HAP-1 (cell line): ENCODE data around the gene PRSS35.
"Not testable (repeated sequence)": the region's sequence is repeated elsewhere in the genome, so short reads cannot be mapped to it uniquely, and the experiment has no call there.

Experiments
- DNase-seq, 2 experiments: peaks; one replicate each; pipeline ENCODE4 v3.0.0-alpha.2; 2016 to 2020; ENCODE audit warnings: low spot score in 2 of 2
- H3K27me3 ChIP-seq: fragments of 250-450 bp; sonication (Bioruptor Pico); 2 replicates; pipeline ENCODE4 v1.5.1; 2020; ENCODE audit warnings: low read depth, mild to moderate bottlenecking, moderate library complexity
- H3K36me3 ChIP-seq: fragments of 250-450 bp; sonication (Bioruptor Pico); replicated peaks from 2 replicates; pipeline ENCODE4 v1.5.1; 2020; ENCODE audit warnings: mild to moderate bottlenecking
- H3K4me1 ChIP-seq: fragments of 250-450 bp; sonication (Bioruptor Pico); 2 replicates; pipeline ENCODE4 v1.5.1; 2020; ENCODE audit warnings: mild to moderate bottlenecking
- H3K4me3 ChIP-seq: fragments of 250-450 bp; sonication (Bioruptor Pico); 2 replicates; pipeline ENCODE4 v1.5.1; 2020; ENCODE audit warnings: mild to moderate bottlenecking, moderate library complexity
- H3K9me3 ChIP-seq: fragments of 250-450 bp; sonication (Bioruptor Pico); 2 replicates; pipeline ENCODE4 v1.5.1; 2020; ENCODE audit warnings: mild to moderate bottlenecking, moderate library complexity
- in situ Hi-C: fragments of 300-500 bp; cut with MboI; formaldehyde crosslinking; loops from 3 replicates; pipeline ENCODE4 v1.14.3; 2020; ENCODE audit warnings: low sequenced_read_pairs, inconsistent platforms, mixed read lengths

PRSS35 gene

DNA sequence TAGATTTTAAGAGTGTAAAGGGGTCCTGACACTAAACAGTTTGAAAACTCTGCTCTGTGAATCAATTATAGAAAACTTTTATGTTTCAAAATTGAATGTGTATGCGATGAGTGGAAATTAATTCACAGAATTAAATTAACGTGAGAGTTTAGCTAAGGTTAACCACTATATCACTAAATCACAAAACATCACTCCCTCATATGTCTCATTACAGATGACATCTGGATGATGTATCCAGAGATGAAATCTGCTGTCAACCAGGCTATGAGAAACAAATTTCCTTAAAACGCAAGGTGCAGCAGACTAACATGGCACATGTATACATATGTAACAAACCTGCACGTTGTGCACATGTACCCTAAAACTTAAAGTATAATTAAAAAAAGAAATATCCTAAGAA lies 27.3 kb downstream of the PRSS35 start:
- 0 out of 2 replicates have a peak, but pooled peaks cover 3% of the 10 kb centered on the region for H3K4me1 ChIP-seq
- no peaks in the 10 kb centered on the region for H3K9me3 ChIP-seq
- in situ Hi-C loops: no loop called here
- DNase-seq: no peak
- peaks cover 20% of the 10 kb centered on the region for H3K27me3 ChIP-seq
- H3K36me3 ChIP-seq: no peaks in the 10 kb centered on the region
- H3K4me3 ChIP-seq: no peak overlapping the region

DNA sequence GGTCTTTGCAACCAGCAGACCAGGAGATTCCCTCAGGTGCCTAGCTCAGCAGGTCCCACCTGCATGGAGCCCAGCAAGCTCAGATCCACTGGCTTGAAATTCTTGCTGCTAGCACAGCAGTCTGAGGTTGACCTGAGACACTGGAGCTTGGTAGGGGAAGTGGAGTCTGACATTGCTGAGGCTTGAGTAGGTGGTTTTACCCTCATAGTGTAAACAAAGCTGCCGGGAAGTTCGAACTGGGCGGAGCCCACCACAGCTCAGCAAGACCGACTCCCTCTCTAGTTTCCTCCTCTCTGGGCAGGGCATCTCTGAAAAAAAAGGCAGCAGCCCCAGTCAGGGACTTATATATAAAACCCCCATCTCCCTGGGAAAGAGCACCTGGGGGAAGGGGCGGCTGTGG lies 34.3 kb downstream of the PRSS35 start:
- Histone ChIP-seq H3K4me3 (no peak overlapping the region), H3K36me3 (no peaks in the 10 kb centered on the region), H3K27me3 (0 out of 2 replicates have a peak, but pooled peaks cover 3% of the 10 kb centered on the region), H3K4me1 (no peaks in the 10 kb centered on the region), H3K9me3 (no peaks in the 10 kb centered on the region)
- DNase-seq: no peak
- in situ Hi-C loops: no loop called here

DNA sequence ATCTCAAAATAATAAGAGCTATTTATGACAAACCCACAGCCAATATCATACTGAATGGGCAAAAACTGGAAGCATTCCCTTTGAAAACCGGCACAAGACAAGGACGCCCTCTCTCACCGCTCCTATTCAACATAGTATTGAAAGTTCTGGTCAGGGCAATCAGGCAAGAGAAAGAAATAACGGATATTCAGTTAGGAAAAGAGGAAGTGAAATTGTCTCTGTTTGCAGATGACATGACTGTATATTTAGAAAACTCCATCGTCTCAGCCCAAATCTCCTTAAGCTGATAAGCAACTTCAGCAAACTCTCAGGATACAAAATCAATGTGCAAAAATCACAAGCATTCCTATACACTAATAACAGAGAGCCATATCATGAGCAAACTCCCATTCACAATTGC lies 38.1 kb downstream of the PRSS35 start:
- H3K4me3 ChIP-seq, H3K36me3 ChIP-seq, in situ Hi-C loops, H3K9me3 ChIP-seq, DNase-seq, H3K4me1 ChIP-seq: not testable (repeated sequence)
- H3K27me3 ChIP-seq: peaks cover 17% of the 10 kb centered on the region

DNA sequence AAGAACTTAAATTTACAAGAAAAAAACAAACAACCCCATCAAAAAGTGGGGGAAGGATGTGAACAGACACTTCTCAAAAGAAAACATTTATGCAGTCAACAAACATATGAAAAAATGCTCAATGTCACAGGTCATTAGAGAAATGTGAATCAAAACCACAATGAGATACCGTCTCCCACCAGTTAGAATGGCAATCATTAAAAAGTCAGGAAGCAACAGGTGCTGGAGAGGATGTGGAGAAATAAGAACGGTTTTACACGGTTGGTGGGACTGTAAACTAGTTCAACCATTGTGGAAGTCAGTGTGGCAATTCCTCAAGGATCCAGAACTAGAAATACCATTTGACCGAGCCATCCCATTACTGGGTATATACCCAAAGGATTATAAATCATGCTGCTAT lies 39.4 kb downstream of the PRSS35 start:
- DNase-seq, H3K9me3 ChIP-seq, H3K4me3 ChIP-seq, H3K36me3 ChIP-seq, in situ Hi-C loops, H3K4me1 ChIP-seq: not testable (repeated sequence)
- H3K27me3 ChIP-seq: peaks cover 20% of the 10 kb centered on the region

DNA sequence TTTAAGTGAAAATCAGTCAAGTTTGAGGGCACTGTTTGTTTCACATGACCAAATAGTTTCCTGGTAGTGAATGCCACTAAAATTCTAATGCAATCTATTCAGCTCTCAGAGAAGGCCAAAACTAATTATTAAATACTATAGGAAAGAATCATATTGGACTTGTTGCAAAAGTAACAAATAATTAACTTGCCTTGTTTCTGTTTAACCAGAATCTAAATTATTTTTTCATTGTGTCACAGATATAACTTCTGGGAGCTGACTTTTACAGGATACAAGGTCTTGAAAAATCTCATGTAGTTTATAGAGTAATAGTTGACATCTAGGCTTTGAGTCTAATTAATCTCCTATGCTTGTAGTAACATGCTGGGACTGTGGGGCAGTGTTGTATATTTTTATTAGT lies 44.5 kb downstream of the PRSS35 start:
- H3K4me3 ChIP-seq: no peak overlapping the region
- no peaks in the 10 kb centered on the region for H3K9me3 ChIP-seq
- in situ Hi-C loops: no loop called here
- no peaks in the 10 kb centered on the region for H3K36me3 ChIP-seq
- no peaks in the 10 kb centered on the region for H3K4me1 ChIP-seq
- H3K27me3 ChIP-seq: peaks cover 20% of the 10 kb centered on the region
- DNase-seq: no peak

DNA sequence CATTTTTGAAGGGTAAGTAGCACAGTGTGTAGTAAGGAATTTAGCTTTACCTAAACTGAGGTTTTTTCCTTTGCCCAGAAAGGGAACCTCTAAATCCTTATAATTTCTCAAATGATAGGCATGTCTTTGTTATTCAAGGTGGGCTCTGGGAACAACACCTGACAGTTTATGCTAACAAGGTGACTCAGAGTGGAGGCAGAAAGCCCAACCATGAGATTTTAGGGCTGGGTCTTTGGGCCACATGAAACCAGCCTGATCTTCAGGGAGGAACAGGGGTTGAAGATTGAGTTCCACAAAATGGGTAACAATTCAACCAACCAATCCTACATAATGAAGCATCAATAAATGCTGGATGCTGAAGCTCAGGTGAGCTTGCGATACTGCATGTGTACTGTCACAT lies 46.6 kb downstream of the PRSS35 start:
- H3K4me3 ChIP-seq: no peak overlapping the region
- no peaks in the 10 kb centered on the region for H3K36me3 ChIP-seq
- peaks cover 11% of the 10 kb centered on the region for H3K27me3 ChIP-seq
- no peaks in the 10 kb centered on the region for H3K9me3 ChIP-seq
- no peak for DNase-seq
- no peaks in the 10 kb centered on the region for H3K4me1 ChIP-seq
- in situ Hi-C loops: no loop called here

DNA sequence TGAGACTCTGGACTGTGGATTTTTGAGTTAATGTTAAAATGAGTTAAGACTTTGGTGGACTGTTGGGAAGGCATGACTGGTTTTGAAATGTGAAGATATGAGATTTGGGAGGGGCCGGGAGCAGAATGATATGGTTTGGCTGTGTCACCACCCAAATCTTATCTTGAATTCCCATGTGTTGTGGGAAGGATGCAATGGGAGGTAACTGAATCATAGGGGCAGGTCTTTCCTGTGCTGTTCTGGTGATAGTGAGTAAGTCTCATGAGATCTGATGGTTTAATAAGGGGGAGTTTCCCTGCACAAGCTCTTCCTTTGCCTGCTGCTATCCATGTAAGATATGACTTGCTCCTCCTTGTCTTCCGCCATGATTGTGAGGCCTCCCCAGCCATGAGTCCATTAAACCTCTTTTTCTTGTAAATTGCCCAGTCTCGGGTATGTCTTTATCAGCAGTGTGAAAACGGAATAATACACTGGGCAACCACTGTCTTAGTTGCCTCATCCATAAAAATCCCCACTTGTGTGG lies 59.4 kb downstream of the PRSS35 start:
- H3K9me3 ChIP-seq, H3K36me3 ChIP-seq, H3K4me1 ChIP-seq, H3K27me3 ChIP-seq, DNase-seq, in situ Hi-C loops, H3K4me3 ChIP-seq: not testable (repeated sequence)

DNA sequence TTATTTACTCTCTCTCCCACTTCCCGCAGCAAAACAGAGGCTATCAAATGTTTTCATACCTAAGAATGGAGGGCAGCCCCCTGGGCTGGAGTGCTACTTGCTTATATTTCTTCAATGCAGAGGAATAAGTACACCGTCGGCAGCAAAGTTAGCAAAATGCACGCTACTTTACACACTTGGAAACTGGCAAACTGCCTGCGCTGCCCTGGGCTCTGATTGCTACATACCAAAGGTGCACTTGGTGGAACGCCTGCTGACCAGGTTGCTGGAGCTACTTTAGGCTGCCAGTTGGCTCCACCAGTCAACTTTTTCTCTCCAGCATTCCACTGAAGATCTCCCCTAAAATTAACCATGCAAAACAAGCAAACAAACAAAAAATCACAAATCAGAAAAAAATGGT lies 62.4 kb downstream of the PRSS35 start:
- Histone ChIP-seq H3K4me3 (no peak overlapping the region), H3K4me1 (no peaks in the 10 kb centered on the region), H3K36me3 (no peaks in the 10 kb centered on the region), H3K9me3 (no peaks in the 10 kb centered on the region), H3K27me3 (no peaks in the 10 kb centered on the region)
- DNase-seq: no peak
- in situ Hi-C loops: no loop called here
